ENCODE data around the gene SHISAL1.

Gene SHISAL1

DNA sequence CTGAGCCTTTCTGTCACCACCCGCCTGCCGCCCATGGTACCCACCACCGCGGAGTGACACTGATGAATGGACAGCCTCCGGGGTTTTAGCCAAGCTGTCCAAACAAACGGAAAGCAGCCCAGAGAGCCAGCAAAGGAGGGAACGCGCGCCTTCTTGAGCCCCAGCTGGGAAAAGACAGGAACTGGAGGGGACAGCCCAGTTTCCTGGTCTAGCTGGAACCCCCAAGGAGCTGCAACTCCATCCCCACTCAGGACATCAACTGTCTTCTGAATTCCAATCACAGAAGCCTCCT lies 33.7 kb downstream of the SHISAL1 start:
- Histone ChIP-seq H3K4me3 (ENCODE audit: low read length) (no peak overlapping the region), H3K36me3 (ENCODE audit: control insufficient read depth, low read depth, low read length) (no peaks in the 10 kb centered on the region), H3K9me3 (ENCODE audit: control insufficient read depth, low read depth, low read length) (no peaks in the 10 kb centered on the region), H3K9ac (ENCODE audit: low read length) (no peak overlapping the region), H3K27ac (ENCODE audit: low read length) (no peak overlapping the region), H3K27me3 (ENCODE audit: control insufficient read depth, insufficient read depth, low read length) (no peaks in the 10 kb centered on the region), H3K4me1 (ENCODE audit: control insufficient read depth, low read depth, low read length) (peaks cover 3% of the 10 kb centered on the region)

DNA sequence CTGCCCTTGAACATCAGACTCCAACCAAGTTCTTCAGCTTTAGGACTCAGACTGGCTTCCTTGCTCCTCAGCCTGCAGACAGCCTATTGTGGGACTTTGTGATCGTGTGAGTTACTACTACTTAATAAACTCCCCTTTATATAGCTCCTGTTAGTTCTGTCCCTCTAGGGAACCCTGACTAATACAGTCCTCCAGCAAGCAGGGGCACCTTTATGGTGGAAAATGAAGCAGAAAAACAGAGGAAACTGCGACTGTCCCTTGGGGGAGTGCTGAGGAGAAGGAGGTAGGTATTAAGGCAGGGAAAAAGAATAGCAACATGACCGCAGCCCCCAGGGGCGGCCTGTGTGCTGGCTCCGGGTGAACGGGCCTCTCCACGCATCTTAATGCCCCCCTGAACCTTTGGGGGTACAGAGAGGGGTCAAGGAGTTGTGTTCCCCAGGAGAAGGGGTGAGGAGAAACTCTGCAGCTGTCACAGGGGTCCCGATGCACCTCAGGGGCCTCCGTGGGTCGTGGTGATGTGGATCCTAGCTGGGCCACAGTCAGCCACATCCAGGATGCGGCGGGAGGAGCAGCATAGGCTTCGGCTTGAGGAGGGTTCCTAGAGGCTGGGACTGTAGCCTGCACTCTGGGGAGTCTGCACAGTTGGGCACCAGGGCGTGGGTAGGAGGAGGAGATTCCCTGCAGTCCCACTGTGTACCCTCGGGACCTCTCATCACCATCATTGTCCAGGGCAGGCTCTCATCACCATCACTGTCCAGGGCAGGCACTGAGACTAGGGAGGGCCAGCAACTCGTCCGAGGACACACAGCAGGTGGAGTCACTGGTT lies 34.3 kb downstream of the SHISAL1 start:
- no peaks in the 10 kb centered on the region for H3K9me3 ChIP-seq (ENCODE audit: control insufficient read depth, low read depth, low read length)
- H3K27me3 ChIP-seq (ENCODE audit: control insufficient read depth, insufficient read depth, low read length), result no peaks in the 10 kb centered on the region
- no peak overlapping the region for H3K27ac ChIP-seq (ENCODE audit: low read length)
- H3K36me3 ChIP-seq (ENCODE audit: control insufficient read depth, low read depth, low read length), result no peaks in the 10 kb centered on the region
- H3K9ac ChIP-seq (ENCODE audit: low read length), result no peak overlapping the region
- no peak overlapping the region for H3K4me3 ChIP-seq (ENCODE audit: low read length)
- peaks cover 3% of the 10 kb centered on the region for H3K4me1 ChIP-seq (ENCODE audit: control insufficient read depth, low read depth, low read length)

- Histone ChIP-seq H3K4me1 (ENCODE audit: control insufficient read depth, low read depth, low read length) (peaks cover 3% of the 10 kb centered on the region), H3K4me3 (ENCODE audit: low read length) (no peak overlapping the region), H3K36me3 (ENCODE audit: control insufficient read depth, low read depth, low read length) (no peaks in the 10 kb centered on the region), H3K9me3 (ENCODE audit: control insufficient read depth, low read depth, low read length) (no peaks in the 10 kb centered on the region), H3K27ac (ENCODE audit: low read length) (no peak overlapping the region), H3K9ac (ENCODE audit: low read length) (no peak overlapping the region), H3K27me3 (ENCODE audit: control insufficient read depth, insufficient read depth, low read length) (no peaks in the 10 kb centered on the region)
Observed at GRCh38 chr22:44277386-44278135, 35.2 kb downstream of the SHISAL1 start.

GRCh38 chr22:44276706-44277356 lies 35.9 kb downstream of the SHISAL1 start:
- Histone ChIP-seq H3K4me3 (ENCODE audit: low read length) (no peak overlapping the region), H3K27me3 (ENCODE audit: control insufficient read depth, insufficient read depth, low read length) (no peaks in the 10 kb centered on the region), H3K9me3 (ENCODE audit: control insufficient read depth, low read depth, low read length) (no peaks in the 10 kb centered on the region), H3K36me3 (ENCODE audit: control insufficient read depth, low read depth, low read length) (no peaks in the 10 kb centered on the region), H3K27ac (ENCODE audit: low read length) (no peak overlapping the region), H3K4me1 (ENCODE audit: control insufficient read depth, low read depth, low read length) (peaks cover 3% of the 10 kb centered on the region), H3K9ac (ENCODE audit: low read length) (no peak overlapping the region)

- H3K4me1 ChIP-seq (ENCODE audit: control insufficient read depth, low read depth, low read length), result peaks cover 3% of the 10 kb centered on the region
- H3K36me3 ChIP-seq (ENCODE audit: control insufficient read depth, low read depth, low read length), result no peaks in the 10 kb centered on the region
- no peaks in the 10 kb centered on the region for H3K9me3 ChIP-seq (ENCODE audit: control insufficient read depth, low read depth, low read length)
- H3K27ac ChIP-seq (ENCODE audit: low read length), result no peak overlapping the region
- H3K4me3 ChIP-seq (ENCODE audit: low read length), result no peak overlapping the region
- H3K9ac ChIP-seq (ENCODE audit: low read length), result no peak overlapping the region
- H3K27me3 ChIP-seq (ENCODE audit: control insufficient read depth, insufficient read depth, low read length), result no peaks in the 10 kb centered on the region
Observed at GRCh38 chr22:44276041-44276440, 36.7 kb downstream of the SHISAL1 start.

GRCh38 chr22:44275631-44275995 lies 37.1 kb downstream of the SHISAL1 start:
- no peaks in the 10 kb centered on the region for H3K9me3 ChIP-seq (ENCODE audit: control insufficient read depth, low read depth, low read length)
- no peak overlapping the region for H3K4me3 ChIP-seq (ENCODE audit: low read length)
- peaks cover 3% of the 10 kb centered on the region for H3K4me1 ChIP-seq (ENCODE audit: control insufficient read depth, low read depth, low read length)
- no peak overlapping the region for H3K9ac ChIP-seq (ENCODE audit: low read length)
- H3K36me3 ChIP-seq (ENCODE audit: control insufficient read depth, low read depth, low read length), result no peaks in the 10 kb centered on the region
- no peaks in the 10 kb centered on the region for H3K27me3 ChIP-seq (ENCODE audit: control insufficient read depth, insufficient read depth, low read length)
- H3K27ac ChIP-seq (ENCODE audit: low read length), result no peak overlapping the region

DNA sequence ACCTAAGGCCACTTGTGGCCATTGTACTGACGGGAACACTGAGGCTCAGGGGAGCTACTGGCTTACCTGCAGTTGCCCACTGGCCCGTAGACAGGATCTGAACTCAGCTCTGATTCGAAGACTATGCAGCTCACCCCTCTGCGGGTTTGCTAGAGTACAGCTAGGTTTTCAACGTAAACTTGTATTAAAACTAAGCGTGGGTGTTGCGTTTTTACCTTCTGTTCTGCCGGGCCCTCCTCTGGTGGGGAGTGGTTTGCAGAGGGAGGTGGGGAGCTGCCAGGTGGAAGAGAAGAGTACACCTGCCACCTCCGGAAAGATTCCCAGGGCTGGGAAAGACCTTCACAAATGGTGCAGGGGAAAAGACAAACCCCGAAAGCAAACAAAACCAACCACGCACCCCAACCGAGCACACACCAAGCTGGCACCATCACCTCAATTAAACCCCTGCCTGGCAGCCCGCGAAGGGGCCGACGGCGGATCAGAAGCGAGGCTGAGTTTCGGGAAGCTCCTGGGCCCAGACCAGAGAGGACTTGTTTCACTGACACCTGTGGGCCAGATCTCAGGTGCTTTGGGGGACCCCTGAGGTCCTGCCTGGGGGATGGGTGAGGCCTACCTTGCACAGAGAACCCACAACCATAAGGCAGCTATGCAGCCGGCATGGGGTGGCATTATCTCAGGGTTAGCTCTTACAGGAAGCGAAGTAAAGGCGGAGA lies 37.7 kb downstream of the SHISAL1 start:
- Histone ChIP-seq H3K9ac (ENCODE audit: low read length) (no peak overlapping the region), H3K36me3 (ENCODE audit: control insufficient read depth, low read depth, low read length) (no peaks in the 10 kb centered on the region), H3K4me3 (ENCODE audit: low read length) (no peak overlapping the region), H3K27me3 (ENCODE audit: control insufficient read depth, insufficient read depth, low read length) (no peaks in the 10 kb centered on the region), H3K27ac (ENCODE audit: low read length) (no peak overlapping the region), H3K4me1 (ENCODE audit: control insufficient read depth, low read depth, low read length) (peaks cover 3% of the 10 kb centered on the region), H3K9me3 (ENCODE audit: control insufficient read depth, low read depth, low read length) (no peaks in the 10 kb centered on the region)

- Histone ChIP-seq H3K36me3 (ENCODE audit: control insufficient read depth, low read depth, low read length) (no peaks in the 10 kb centered on the region), H3K9me3 (ENCODE audit: control insufficient read depth, low read depth, low read length) (no peaks in the 10 kb centered on the region), H3K27me3 (ENCODE audit: control insufficient read depth, insufficient read depth, low read length) (no peaks in the 10 kb centered on the region), H3K4me1 (ENCODE audit: control insufficient read depth, low read depth, low read length) (peaks cover 3% of the 10 kb centered on the region), H3K9ac (ENCODE audit: low read length) (no peak overlapping the region), H3K27ac (ENCODE audit: low read length) (no peak overlapping the region), H3K4me3 (ENCODE audit: low read length) (no peak overlapping the region)
Observed at GRCh38 chr22:44273175-44273574, 39.6 kb downstream of the SHISAL1 start.

GRCh38 chr22:44272401-44272771 lies 40.4 kb downstream of the SHISAL1 start:
- H3K36me3 ChIP-seq (ENCODE audit: control insufficient read depth, low read depth, low read length), result no peaks in the 10 kb centered on the region
- H3K4me3 ChIP-seq (ENCODE audit: low read length), result no peak overlapping the region
- no peaks in the 10 kb centered on the region for H3K27me3 ChIP-seq (ENCODE audit: control insufficient read depth, insufficient read depth, low read length)
- H3K4me1 ChIP-seq (ENCODE audit: control insufficient read depth, low read depth, low read length), result peaks cover 3% of the 10 kb centered on the region
- no peaks in the 10 kb centered on the region for H3K9me3 ChIP-seq (ENCODE audit: control insufficient read depth, low read depth, low read length)
- H3K27ac ChIP-seq (ENCODE audit: low read length), result no peak overlapping the region
- no peak overlapping the region for H3K9ac ChIP-seq (ENCODE audit: low read length)

DNA sequence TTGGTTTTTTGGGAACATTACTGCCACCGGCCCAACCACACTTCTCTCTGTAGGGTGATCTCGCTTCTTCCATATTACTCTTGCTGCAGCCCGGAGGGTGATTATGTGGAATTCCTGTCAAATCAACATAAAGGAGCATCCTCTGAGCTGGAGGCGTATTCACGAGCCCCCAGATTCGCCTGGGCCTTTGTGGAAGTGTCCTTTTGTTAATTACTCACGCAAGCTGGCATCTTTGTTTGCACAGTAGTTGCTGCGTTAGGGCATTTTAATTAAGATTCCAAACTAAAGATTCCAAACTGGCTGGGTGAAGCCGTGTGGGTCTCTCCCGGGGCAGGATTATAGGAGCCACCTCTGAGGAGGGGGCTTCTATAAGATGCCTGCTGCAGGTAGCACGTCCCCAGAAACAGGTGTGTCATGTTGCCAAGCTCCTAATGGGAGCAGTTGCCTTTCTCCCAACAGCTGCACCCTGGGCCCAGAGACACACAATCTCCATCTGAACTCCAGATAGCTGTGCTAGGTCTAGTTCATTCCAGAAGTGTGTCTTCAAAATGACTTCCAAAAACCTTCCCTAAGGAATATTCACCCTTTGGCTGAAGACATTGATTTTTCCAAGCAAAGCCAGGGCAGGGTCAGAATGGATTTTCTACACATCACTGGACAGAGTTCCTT lies 40.9 kb downstream of the SHISAL1 start:
- no peaks in the 10 kb centered on the region for H3K36me3 ChIP-seq (ENCODE audit: control insufficient read depth, low read depth, low read length)
- no peaks in the 10 kb centered on the region for H3K4me1 ChIP-seq (ENCODE audit: control insufficient read depth, low read depth, low read length)
- no peak overlapping the region for H3K9ac ChIP-seq (ENCODE audit: low read length)
- no peaks in the 10 kb centered on the region for H3K27me3 ChIP-seq (ENCODE audit: control insufficient read depth, insufficient read depth, low read length)
- no peak overlapping the region for H3K4me3 ChIP-seq (ENCODE audit: low read length)
- H3K27ac ChIP-seq (ENCODE audit: low read length), result no peak overlapping the region
- no peaks in the 10 kb centered on the region for H3K9me3 ChIP-seq (ENCODE audit: control insufficient read depth, low read depth, low read length)

DNA sequence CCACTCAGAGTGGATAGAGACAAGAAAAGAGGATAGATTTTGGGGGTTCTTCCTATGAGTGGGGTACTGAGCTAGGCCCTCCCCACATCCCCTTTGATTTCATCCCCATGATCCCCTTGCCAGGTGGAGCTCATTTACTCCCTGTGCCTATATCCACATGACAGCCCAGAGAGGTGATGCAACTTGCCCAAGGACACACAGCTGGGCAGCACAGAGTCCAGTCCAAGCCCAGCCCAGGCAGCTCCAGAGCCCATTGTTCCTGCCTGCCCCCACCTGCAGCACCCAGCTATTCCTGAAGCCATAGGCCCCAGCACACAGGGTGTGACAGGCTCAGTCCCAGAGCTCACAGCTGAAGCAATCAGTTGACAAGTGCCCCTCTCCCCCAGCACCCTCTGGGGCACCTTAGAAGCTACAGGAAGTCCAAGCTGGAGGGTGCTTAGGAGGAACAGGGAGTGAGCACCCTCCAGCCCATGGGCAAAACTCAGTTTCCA lies 41.7 kb downstream of the SHISAL1 start:
- H3K9me3 ChIP-seq (ENCODE audit: control insufficient read depth, low read depth, low read length), result no peaks in the 10 kb centered on the region
- H3K27ac ChIP-seq (ENCODE audit: low read length), result no peak overlapping the region
- no peak overlapping the region for H3K4me3 ChIP-seq (ENCODE audit: low read length)
- H3K36me3 ChIP-seq (ENCODE audit: control insufficient read depth, low read depth, low read length), result no peaks in the 10 kb centered on the region
- no peaks in the 10 kb centered on the region for H3K27me3 ChIP-seq (ENCODE audit: control insufficient read depth, insufficient read depth, low read length)
- H3K9ac ChIP-seq (ENCODE audit: low read length), result no peak overlapping the region
- H3K4me1 ChIP-seq (ENCODE audit: control insufficient read depth, low read depth, low read length), result no peaks in the 10 kb centered on the region

Data from iPS-18a (cell line).